ENCODE results near the gene ZNF652. TPM values are rescaled to one million over a fixed set of nuclear protein-coding genes. Genes with fewer than 3 reads are reported as not detected.

The ZNF652 gene
- total RNA-seq, 1 experiment from 2014 or later = 92.6 TPM

DNA sequence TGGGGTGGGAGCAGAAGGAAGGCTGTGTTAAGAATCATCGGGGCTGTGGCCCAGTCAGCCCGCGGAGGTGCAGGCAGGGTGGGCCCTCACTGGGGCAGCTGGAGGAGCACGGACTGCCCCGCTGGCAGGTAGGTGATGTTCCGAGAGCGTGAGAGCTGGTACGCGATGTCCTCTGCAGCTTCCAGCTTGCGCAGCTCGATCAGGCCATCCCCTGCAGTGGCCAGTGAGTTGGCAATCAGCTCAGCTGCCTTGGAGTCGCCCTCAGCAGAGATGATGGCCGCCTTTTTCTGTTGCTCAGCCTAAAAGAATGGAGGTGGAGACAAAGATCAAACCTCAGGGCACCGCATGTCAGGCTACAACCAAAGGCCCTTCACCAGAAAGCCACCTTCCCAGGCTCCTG, 42.9 kb upstream of the ZNF652 start:
- H3K36me3 ChIP-seq (ENCODE audit: control insufficient read depth, insufficient read depth, low read length) = peaks cover 26% of the 10 kb centered on the region
- H3K4me1 ChIP-seq = peaks cover 5% of the 10 kb centered on the region; the same call in 1 of the 2 replicates
- Mint-ChIP-seq H3K27ac (ENCODE audit: unreplicated experiment) (no peak overlapping the region), H3K9me3 (ENCODE audit: unreplicated experiment) (no peaks in the 10 kb centered on the region), H3K4me1 (ENCODE audit: low read depth, unreplicated experiment) (peaks cover 10% of the 10 kb centered on the region), H3K36me3 (ENCODE audit: insufficient read depth, unreplicated experiment) (peaks cover 76% of the 10 kb centered on the region), H3K27me3 (ENCODE audit: insufficient read depth, unreplicated experiment) (no peaks in the 10 kb centered on the region), H3K4me3 (ENCODE audit: unreplicated experiment) (no peak overlapping the region)
- BruUV-seq (replicated peaks) = no TSS peak
- CTCF ChIA-PET = no interaction called here
- intact Hi-C loops (cut with micrococcal nuclease; ENCODE audit: unreplicated experiment) = no loop called here
- POLR2A ChIA-PET = no interaction called here
- no peak for TF ChIP-seq CTCF (IDR thresholded peaks at IDR 0.05; ENCODE audit: insufficient read depth in 1 of 2, low read depth in 1 of 2, low read length in 1 of 2, severe bottlenecking in 1 of 2, unreplicated experiment in 1 of 2)
- H3K27me3 ChIP-seq (replicated peaks; ENCODE audit: control insufficient read depth, insufficient read depth, low read length) = no peaks in the 10 kb centered on the region
- peak in 1 of 2 experiments; percentile 40 for DNase-seq
- no peak overlapping the region for H3K4me3 ChIP-seq (ENCODE audit: low read depth, low read length)
- no peaks in the 10 kb centered on the region for H3K9me3 ChIP-seq

DNA sequence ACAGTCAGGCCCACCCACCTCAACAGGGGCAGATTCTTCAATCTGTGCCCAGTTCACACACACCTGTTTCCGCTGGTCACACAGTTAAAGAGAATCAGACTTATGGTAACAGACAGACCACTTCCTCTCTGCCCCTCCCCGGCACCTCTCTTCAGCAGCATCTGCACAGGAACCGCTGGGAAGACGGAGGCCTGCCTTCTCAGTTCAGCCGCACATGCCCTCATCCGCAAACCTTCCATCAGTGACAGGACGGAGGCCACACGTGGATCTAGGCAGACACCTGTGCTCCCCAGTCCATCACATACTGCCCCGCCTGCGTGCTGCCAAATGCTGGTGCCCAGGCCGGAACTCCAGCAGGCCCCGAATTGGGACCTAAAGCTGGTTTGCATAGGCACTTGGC, 42.3 kb upstream of the ZNF652 start:
- Histone ChIP-seq H3K9me3 (no peaks in the 10 kb centered on the region), H3K4me3 (ENCODE audit: low read depth, low read length) (no peak overlapping the region), H3K4me1 (peaks cover 5% of the 10 kb centered on the region; the same call in 1 of the 2 replicates), H3K27me3 (replicated peaks; ENCODE audit: control insufficient read depth, insufficient read depth, low read length) (no peaks in the 10 kb centered on the region), H3K36me3 (ENCODE audit: control insufficient read depth, insufficient read depth, low read length) (peaks cover 25% of the 10 kb centered on the region)
- intact Hi-C loops (cut with micrococcal nuclease; ENCODE audit: unreplicated experiment) = no loop called here
- Mint-ChIP-seq H3K36me3 (ENCODE audit: insufficient read depth, unreplicated experiment) (peaks cover 71% of the 10 kb centered on the region), H3K9me3 (ENCODE audit: unreplicated experiment) (no peaks in the 10 kb centered on the region), H3K4me1 (ENCODE audit: low read depth, unreplicated experiment) (peaks cover 10% of the 10 kb centered on the region), H3K27ac (ENCODE audit: unreplicated experiment) (no peak overlapping the region), H3K27me3 (ENCODE audit: insufficient read depth, unreplicated experiment) (no peaks in the 10 kb centered on the region), H3K4me3 (ENCODE audit: unreplicated experiment) (no peak overlapping the region)
- ChIA-PET POLR2A (no interaction called here), CTCF (no interaction called here)
- BruUV-seq (replicated peaks) = TSS peak; percentile 34
- peak in 1 of 2 experiments; percentile 40 for DNase-seq
- no peak for TF ChIP-seq CTCF (IDR thresholded peaks at IDR 0.05; ENCODE audit: insufficient read depth in 1 of 2, low read depth in 1 of 2, low read length in 1 of 2, severe bottlenecking in 1 of 2, unreplicated experiment in 1 of 2)

DNA sequence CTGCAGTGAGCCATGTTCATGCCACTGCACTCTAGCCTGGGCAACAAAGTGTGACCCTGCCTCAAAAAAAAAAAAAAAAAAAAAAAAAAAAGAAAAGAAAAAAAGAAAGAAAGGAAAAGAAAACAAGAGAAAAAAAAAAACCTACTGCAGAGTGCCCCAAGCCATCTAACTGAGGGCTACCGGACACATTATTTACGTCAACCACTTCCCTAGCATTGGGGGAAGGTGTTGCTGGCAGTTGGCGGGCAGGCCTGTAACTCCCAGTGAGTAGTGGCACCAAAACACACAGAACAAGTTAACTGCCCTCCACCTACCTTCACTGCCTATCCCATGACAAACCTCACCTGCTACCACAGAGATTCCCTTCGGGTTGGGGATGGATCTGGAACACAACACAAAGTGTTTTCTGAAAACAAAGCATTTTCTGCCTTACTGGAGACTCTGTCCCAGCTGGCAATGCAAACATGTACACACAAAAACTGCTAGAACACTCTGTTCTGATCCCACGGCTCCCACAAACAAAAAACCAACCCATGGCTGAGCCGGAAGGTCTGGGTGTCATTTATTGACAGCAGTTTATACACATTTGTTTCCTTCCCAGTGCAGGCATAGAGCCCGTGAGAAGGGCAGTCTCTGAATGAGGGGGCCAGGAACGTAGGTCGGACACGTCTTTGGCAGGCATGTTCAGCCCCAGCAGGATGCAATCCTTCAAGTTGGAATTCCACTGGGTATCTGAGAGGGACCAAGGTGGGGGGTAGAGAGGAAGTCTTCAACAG, 41.7 kb upstream of the ZNF652 start:
- BruUV-seq (replicated peaks) = no TSS peak
- Mint-ChIP-seq H3K27me3 (ENCODE audit: insufficient read depth, unreplicated experiment) (no peaks in the 10 kb centered on the region), H3K4me1 (ENCODE audit: low read depth, unreplicated experiment) (peaks cover 9% of the 10 kb centered on the region), H3K36me3 (ENCODE audit: insufficient read depth, unreplicated experiment) (peaks cover 64% of the 10 kb centered on the region), H3K4me3 (ENCODE audit: unreplicated experiment) (no peak overlapping the region), H3K27ac (ENCODE audit: unreplicated experiment) (no peak overlapping the region), H3K9me3 (ENCODE audit: unreplicated experiment) (no peaks in the 10 kb centered on the region)
- intact Hi-C loops (cut with micrococcal nuclease; ENCODE audit: unreplicated experiment) = no loop called here
- ChIA-PET POLR2A (no interaction called here), CTCF (no interaction called here)
- Histone ChIP-seq H3K27me3 (replicated peaks; ENCODE audit: control insufficient read depth, insufficient read depth, low read length) (no peaks in the 10 kb centered on the region), H3K4me3 (ENCODE audit: low read depth, low read length) (no peak overlapping the region), H3K36me3 (ENCODE audit: control insufficient read depth, insufficient read depth, low read length) (peaks cover 23% of the 10 kb centered on the region), H3K4me1 (peaks cover 5% of the 10 kb centered on the region; the same call in 1 of the 2 replicates), H3K9me3 (no peaks in the 10 kb centered on the region)
- no peak for TF ChIP-seq CTCF (IDR thresholded peaks at IDR 0.05; ENCODE audit: insufficient read depth in 1 of 2, low read depth in 1 of 2, low read length in 1 of 2, severe bottlenecking in 1 of 2, unreplicated experiment in 1 of 2)
- peak in 1 of 2 experiments; percentile 32 for DNase-seq
